T-helper 2 cell (primary cell): ENCODE data around the gene SLC22A4.

Source experiments
- DNase-seq, 5 experiments: peaks; one replicate each; pipeline versions ENCODE4 v3.0.0 to v3.0.0-alpha.2; 2012 to 2022
- total RNA-seq, 2 donors: gene quantifications; one replicate each; lab custom pipeline; 2026; lab: John Stamatoyannopoulos, UW

The SLC22A4 gene
- total RNA-seq, result 0.27 to 1.2 reads per million in 2 donors

GRCh38 chr5:132293992-132294727 is at the start of gene SLC22A4:
TSS of gene SLC22A4 (plus strand) at chr5:132294394. CDS start at chr5:132294617, 223 bp downstream.
- DNase-seq, result peak; percentile 31 to 63 (median 59)

- no peak for DNase-seq
Observed at GRCh38 chr5:132245593-132245992, 48.6 kb upstream of the SLC22A4 start.

DNA sequence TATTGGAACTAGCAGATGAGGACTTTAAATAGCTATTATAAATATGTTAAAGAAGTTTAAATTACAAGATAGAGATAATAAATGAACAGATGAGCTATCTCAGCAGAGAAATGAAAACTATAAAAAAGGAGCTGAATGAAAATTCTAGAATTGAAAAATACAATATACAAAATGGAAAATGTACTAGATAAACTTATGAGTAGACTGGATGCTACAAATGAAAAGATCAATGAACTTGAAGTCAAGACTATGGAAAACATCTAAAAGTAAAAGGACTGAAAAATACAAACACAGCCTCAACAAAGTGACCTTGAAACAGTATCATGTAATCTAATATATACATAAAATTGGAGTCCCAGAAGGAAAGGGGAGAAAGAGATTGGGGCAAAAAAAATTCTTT is 47.4 kb upstream of the SLC22A4 start:
- DNase-seq, result no peak

- DNase-seq, result no peak
Observed at GRCh38 chr5:132250547-132250946, 43.6 kb upstream of the SLC22A4 start.

GRCh38 chr5:132251220-132251725 is 42.9 kb upstream of the SLC22A4 start:
- DNase-seq, result no peak

GRCh38 chr5:132253008-132253441 is 41.2 kb upstream of the SLC22A4 start:
- DNase-seq, result no peak

- no peak for DNase-seq
Observed at GRCh38 chr5:132253452-132254320, 40.5 kb upstream of the SLC22A4 start.

- no peak for DNase-seq
Observed at GRCh38 chr5:132254321-132254977, 39.7 kb upstream of the SLC22A4 start.

DNA sequence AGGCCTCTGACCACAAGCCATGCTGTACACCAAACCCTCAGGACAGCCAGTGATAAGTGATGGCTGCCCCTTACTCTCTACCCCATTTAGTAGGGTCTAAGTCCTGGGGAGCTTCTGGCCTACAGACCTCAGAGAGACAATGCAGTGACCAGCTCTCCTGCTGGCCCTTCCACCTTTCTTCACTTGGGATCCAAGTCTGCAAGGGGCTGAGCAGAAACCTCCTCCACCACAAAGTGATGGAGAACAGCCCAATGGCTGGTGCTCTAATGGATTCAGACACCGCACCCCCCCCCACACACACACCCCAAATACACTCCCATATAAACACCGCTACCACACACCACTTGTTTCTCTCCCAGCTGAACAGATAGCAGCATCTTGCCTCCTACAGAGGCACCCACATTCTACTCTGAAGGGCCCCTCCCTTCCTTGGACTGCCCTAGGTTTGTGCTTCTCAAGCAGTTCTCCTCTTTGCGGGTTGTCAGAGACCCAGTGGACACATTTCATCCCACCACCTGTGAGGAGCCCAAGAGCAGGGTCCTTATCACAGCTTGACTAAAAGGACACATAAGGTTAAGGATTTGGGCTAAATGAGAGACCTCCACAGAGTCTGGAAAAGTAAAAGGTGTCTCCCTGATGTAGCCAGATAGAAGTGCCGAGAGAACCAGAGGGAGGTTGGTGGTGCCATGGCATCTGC is 38.0 kb upstream of the SLC22A4 start:
- DNase-seq, result no peak

DNA sequence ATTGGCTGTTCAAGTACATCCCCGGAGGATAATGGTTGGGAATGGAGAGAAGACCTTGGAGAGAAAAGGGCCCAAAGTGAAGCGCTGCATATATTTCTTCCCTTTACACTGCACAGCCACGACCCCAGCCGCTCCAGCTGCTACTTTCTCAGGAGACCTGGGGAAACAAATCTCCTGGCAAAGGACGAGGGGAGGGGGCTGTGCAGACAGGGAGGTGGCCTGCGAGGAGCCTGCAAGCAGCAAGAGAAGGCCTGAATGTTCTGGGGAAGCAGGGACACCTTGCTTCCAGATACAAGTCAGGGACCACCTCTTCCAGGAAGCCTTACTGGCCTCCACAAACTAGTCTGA is 37.4 kb upstream of the SLC22A4 start:
- no peak for DNase-seq

DNA sequence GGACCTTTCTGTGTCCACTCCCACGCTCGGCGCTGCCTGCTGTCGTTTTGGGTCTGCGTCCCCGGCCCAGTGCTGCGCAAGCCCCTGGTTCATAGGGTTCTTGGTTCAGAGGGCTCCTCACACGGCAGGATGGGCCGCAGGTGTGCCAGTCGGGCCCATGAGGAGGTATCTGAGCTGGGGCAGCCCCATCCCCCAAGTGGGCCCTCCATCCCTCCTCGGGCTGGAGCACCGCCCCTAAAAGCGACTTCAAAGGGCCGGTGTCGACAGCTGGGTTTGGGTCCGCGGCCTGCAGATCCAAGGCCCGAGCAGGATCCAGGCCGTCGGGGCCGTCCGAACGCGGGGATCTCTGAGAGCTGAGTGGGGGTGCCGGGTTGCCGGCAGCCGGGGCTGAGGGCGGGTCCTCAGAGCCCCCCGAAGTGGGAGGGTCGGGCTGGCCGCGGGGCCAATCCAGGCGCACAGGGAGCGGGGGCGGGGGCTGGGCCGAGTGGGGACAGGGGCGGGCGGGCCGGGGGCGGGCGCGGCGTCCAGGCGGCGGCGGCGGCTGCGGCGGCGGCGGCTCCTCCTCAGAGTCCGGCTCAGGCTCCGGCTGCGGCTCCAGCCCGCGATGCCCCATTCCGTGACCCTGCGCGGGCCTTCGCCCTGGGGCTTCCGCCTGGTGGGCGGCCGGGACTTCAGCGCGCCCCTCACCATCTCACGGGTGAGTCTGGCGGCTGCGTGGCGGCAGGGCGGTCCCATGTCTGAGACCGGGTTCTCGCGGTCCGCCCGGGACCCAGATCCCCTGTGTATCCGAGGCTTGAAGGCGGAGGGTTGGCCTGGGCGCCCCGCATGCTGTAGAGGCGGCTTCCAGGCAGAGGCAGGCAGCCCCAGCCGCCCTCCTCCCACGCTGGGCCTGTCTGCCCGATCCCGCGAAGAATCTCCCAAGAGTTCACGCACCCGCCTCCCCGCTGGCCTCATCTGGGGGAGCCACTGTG is 36.8 kb upstream of the SLC22A4 start, which contains the start of gene PDLIM4:
TSS of gene PDLIM4 (plus strand) at position 566 of the 971 bp plus-strand sequence. CDS start at position 605, 39 bp downstream.
- DNase-seq, result no peak

DNA sequence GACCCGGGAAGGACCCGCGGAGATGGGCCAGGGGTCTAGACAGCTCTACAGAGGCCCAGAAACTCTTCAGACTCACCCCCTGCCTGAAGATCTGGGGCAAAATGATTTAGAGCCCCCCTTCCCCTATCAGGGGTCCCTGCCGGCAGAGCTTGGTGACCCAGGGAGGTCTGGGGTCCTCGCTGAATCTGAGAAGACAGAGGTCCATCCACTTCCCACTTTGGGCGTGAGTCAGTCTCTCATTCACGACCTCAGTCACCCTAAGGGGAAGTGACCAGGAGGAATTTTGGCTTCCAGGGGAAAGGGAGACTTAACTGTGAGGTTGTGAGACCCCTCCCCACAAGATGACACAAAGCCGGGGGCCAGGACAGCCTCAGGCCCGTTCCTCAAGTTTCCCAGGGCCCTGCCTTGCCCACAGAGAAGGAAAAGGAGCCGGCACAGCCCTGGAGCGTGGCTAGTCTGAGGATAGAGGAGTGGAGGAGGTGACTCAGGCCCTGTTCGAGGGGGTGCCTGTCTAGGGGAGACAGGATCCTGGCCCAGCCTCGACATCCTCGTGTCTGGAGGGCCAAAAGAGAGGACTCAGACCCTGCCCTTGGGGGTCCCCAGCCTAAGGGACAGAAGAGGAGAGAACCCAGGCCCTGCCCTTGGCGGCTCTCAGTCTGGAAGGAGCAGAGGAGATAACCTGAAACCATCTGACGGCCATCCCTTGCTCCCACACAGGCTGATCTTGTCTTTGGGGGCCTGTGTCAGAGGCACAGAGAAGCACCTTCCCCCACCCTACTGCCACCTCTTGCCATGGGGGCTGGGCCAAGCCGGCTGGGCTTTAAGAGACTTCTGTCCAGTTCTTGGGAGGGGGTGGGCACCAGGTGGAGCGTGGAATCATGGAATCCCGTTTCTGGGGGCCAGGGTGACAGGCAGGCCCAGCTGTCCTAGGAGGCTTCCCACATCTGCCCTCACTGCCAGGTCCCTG is 35.8 kb upstream of the SLC22A4 start:
- DNase-seq, result no peak

DNA sequence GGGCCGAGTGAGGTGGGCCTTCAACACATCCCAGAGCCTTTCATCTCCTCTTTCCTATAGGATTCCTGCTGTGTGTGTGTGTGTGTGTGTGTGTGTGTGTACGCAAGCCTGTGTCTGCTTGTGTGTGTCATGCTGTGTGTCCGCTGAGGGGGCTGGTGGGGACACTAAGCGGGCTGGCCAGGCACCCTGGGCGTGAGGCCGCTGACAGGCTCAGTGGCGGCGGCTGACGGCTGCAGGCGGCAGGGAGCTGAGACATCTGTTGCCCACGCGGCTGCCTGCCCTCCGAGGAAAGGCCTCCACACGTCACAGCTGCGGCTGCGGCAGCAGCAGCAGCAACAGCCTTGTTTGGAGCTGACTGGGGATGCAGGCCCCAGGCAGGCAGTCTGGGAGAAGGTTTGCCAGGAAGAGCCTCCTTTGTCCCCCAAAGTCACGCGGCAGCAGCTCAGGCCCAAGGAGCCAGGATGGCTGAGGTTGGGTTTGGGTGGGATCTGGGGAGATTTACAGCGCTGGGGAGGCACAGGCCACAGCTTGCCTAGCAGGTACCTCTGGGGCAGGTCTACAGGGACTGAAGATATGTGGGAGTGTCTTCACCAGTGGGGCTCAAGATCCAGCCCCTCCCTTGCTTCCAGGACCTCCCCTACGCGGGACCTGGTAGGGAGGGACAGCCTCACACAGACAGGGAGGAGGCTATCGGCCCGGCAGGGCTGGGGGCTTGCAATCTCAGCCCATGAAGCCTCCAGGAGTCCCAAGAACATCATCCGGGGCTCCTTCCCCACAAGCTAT is 34.9 kb upstream of the SLC22A4 start:
- DNase-seq, result no peak

GRCh38 chr5:132260051-132260450 is 34.1 kb upstream of the SLC22A4 start:
- DNase-seq, result no peak

DNA sequence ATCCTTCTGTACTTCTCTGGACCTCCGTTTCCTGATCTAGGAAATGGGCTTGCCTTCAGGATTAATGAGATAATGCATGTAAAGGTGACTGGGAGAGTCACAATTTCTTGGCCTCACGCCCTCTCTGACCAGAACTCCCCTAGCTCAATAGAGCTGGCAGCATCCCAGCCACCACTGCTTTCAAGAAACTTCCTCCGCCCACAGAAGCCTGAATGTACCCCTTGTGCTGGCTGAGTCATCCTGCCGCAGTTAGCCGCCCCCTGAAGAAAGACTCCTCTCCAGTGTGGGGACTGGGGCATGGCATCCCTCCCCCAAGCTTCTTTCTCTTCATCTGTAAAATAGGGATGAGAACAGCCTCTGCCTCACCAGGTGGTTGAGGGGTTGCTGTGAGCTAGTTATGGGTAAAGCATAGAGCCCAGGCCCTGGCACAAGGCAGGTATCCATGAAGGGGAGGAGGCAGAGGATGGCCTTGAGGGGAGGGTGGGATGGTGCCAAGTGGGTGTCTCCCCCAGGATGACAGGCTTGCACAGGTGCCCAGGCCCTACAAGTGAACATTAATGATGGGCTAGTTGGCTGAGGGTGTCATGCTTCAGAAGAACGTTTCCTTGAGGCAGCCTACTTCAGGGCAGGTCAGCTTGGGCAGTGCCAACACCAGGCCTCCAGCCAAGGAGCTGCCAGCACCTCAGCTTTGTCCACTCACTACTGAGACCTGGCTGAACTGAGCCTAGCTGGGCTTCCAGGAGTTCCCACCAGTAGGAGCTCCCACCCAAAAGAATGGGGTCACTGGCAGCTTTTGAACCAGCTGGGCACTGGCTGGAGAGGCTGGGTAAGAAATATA is 33.3 kb upstream of the SLC22A4 start:
- DNase-seq, result no peak

GRCh38 chr5:132261881-132262845 is 32.0 kb upstream of the SLC22A4 start:
- DNase-seq, result no peak
